Osteocyte (in vitro differentiated cells): Measurements from ENCODE around the gene C14orf119. TPM values are rescaled to one million over a fixed set of nuclear protein-coding genes. Genes with fewer than 3 reads are reported as not detected.
A peak's percentile ranks its signal among the peaks of the same experiment; 100 is the strongest.

Experiments used
- DNase-seq: peaks from one replicate; pipeline ENCODE4 v3.0.0; 2021; ENCODE audit warnings: mixed read lengths; ENCODE audit not compliant: unreplicated experiment; ENCODE audit errors: extremely low spot score
- H3K27ac Mint-ChIP-seq: one replicate; pipeline ENCODE4 v1.8.0; 2021; ENCODE audit warnings: mild to moderate bottlenecking, mixed read lengths; ENCODE audit not compliant: unreplicated experiment
- H3K27me3 Mint-ChIP-seq: one replicate; pipeline ENCODE4 v1.8.0; 2021; ENCODE audit warnings: mixed read lengths; ENCODE audit not compliant: unreplicated experiment
- H3K36me3 Mint-ChIP-seq: one replicate; pipeline ENCODE4 v1.8.0; 2021; ENCODE audit warnings: mixed read lengths; ENCODE audit not compliant: unreplicated experiment
- H3K4me1 Mint-ChIP-seq: one replicate; pipeline ENCODE4 v1.8.0; 2021; ENCODE audit warnings: mixed read lengths; ENCODE audit not compliant: unreplicated experiment
- H3K4me3 Mint-ChIP-seq: one replicate; pipeline ENCODE4 v1.8.0; 2021; ENCODE audit warnings: mild to moderate bottlenecking, moderate library complexity, mixed read lengths; ENCODE audit not compliant: unreplicated experiment
- H3K9me3 Mint-ChIP-seq: one replicate; pipeline ENCODE4 v1.8.0; 2021; ENCODE audit warnings: mixed read lengths; ENCODE audit not compliant: unreplicated experiment
- long read RNA-seq: library from polyadenylated mRNA; unstranded; transcript quantifications from one replicate; pipeline ENCODE4 v2.0.0, GENCODE V29; 2021
- total RNA-seq: library from RNA; stranded (reverse); gene quantifications from 2 replicates; pipeline ENCODE4 v1.2.1, GENCODE V29; 2021
- TF ChIP-seq, protein P1 (sequence below): fragments of 200-600 bp; sonication (generic); IDR thresholded peaks from 2 replicates; pipeline ENCODE4 v1.5.0; 2021; ENCODE audit warnings: antibody characterized with exemption, mild to moderate bottlenecking, moderate library complexity

C14orf119 gene, protein sequence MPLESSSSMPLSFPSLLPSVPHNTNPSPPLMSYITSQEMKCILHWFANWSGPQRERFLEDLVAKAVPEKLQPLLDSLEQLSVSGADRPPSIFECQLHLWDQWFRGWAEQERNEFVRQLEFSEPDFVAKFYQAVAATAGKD
- total RNA-seq: 51.8 and 61.3 TPM in 2 replicates
- long read RNA-seq, transcript C14orf119-201 (2 exons, 3,660 nt): major isoform, 180 of 192 reads
- long read RNA-seq, partial matches to known transcripts: 0 of 192 reads
- long read RNA-seq, other reads (novel, unspliced or antisense): 10 of 192 reads

DNA sequence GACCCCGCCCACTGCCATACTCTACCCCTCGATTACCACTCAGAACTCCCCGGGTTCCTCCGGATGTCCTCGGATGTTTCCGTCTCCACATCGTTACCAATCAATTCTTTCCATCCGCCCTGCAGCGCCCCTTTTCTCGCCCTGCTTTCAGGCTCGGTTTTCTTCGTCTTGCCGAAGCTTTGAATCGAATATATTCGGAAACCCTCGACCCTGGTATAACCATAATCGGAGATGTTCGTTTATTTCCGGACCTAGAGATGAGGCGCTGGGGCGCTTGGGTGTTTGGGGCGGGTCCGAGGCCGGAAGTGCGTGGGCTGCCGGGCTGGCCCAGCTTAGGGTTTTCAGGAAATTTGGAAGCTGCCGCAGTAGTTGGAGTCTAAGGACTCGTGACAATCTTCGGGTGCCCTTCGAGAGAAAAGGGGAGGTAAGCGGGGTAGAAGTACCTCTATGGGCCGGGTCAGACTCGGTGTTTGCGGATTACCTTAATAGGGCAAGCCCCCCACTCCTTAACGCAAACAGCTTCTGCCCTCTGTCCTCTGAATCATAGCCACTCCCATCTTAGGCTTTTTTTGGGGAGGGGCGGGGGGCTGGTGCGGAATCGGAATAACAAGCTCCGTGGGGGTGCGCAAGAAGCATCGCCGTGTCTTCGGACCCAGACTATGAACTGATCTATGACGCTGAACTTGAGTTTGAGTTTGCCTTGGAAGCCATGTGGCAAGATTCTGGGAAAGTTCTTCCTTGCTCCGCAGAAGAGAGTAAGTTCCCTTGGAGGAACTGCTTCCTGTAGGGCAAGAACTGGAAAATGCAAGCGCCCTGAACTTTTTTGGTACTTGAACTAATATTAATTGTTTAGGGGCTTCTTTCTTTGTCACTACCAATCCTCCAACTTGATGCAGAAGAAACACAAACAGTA is at the start of gene C14orf119:
C14orf119 (plus strand) TSS at position 310 of the 913 bp plus-strand sequence. CDS start 2,154 bp downstream, outside the sequence.
- H3K4me3 Mint-ChIP-seq: no peak within 1 kb of the TSS
- no peaks in the 10 kb centered on the region for H3K9me3 Mint-ChIP-seq
- peaks cover 18% of the 10 kb centered on the region for H3K4me1 Mint-ChIP-seq
- H3K27me3 Mint-ChIP-seq: no peaks in the 10 kb centered on the region
- peaks cover 40% of the 10 kb centered on the region for H3K36me3 Mint-ChIP-seq
- DNase-seq: peak; percentile 100
- TF ChIP-seq, protein P1, sequence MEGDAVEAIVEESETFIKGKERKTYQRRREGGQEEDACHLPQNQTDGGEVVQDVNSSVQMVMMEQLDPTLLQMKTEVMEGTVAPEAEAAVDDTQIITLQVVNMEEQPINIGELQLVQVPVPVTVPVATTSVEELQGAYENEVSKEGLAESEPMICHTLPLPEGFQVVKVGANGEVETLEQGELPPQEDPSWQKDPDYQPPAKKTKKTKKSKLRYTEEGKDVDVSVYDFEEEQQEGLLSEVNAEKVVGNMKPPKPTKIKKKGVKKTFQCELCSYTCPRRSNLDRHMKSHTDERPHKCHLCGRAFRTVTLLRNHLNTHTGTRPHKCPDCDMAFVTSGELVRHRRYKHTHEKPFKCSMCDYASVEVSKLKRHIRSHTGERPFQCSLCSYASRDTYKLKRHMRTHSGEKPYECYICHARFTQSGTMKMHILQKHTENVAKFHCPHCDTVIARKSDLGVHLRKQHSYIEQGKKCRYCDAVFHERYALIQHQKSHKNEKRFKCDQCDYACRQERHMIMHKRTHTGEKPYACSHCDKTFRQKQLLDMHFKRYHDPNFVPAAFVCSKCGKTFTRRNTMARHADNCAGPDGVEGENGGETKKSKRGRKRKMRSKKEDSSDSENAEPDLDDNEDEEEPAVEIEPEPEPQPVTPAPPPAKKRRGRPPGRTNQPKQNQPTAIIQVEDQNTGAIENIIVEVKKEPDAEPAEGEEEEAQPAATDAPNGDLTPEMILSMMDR: no peak
- no peak within 1 kb of the TSS for H3K27ac Mint-ChIP-seq

DNA sequence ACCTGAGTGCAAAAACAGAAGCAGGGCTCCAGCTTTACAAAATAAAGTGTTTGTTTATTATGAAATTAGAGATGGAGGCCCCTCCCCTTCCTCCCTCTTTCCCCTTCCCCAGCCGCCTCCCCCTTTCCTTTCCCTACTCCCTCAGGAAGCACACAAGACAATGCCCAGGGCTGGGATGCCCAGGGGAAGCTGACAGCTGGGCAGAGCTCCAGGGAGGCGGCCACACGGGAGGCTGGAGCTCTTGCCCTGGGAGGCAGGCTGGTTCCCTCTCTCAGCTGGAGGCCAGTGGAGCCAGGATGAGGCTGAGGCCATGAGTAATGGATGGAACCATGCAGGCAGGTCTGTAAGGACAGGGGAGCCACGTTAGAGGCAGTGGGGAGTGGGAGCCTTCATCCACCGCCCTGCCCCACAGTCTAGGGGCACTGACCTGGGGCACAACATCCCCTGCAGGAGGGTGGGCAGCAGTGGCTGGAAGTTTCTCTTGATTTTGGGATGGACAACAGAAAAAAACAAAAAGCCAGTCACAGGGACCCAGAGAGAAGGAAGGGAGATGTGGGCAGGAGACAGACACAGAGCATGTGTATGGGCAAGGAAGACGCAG is 48.2 kb upstream of the C14orf119 start:
- Mint-ChIP-seq H3K27ac (peak overlapping the region; percentile 82), H3K27me3 (no peaks in the 10 kb centered on the region), H3K4me1 (peaks cover 15% of the 10 kb centered on the region), H3K4me3 (no peak overlapping the region), H3K9me3 (no peaks in the 10 kb centered on the region), H3K36me3 (no peaks in the 10 kb centered on the region)
- no peak for DNase-seq
- TF ChIP-seq, protein P1: no peak

DNA sequence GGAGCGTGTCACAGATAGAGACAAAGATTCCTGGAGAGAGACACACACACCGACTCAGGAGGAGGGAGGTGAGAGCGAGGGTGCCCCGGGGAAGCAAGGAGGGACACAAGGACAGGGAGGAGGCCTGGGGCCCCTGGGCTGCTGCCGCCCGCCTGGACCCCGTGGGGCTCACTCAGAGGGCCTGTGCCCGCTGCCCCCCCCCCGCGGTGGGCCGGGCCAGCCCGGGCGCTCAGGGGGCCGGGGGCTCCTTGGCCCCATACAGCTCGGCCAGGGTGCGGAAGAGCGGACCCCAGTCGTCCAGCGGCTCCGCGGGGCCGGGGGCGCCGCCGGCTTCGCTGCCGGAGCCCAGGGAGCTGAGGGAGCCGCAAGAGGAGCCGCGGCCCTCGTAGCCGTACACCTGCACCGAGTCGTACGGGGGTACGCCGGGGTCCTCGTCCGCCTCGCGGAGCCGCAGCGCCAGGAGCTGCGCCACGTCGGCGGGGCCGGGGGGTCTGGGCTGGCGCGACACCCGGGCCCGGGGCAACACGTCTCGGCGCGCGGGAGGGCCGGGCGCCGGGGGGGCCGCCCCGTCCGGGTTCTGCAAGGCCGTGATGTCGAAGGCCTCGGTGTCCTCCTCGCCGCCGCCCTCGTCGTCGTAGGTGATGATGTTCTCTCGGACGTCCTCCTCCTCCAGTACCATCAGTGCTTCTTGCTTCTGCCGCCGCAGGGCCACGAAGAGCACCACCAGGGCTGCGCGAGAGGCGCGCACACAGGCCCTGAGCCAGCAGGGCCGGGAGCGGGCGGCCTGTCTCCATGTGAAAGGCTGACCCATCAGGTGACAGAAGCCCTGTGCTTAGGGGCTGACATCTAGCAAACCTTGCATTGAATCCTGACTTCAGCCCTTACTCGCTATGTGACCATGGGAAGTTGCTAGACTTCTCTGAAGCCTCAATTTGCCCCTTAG is 47.3 kb upstream of the C14orf119 start:
- Mint-ChIP-seq H3K27me3 (no peaks in the 10 kb centered on the region), H3K4me1 (peaks cover 15% of the 10 kb centered on the region), H3K27ac (peak overlapping the region; percentile 82), H3K4me3 (no peak overlapping the region), H3K36me3 (no peaks in the 10 kb centered on the region), H3K9me3 (no peaks in the 10 kb centered on the region)
- no peak for DNase-seq
- TF ChIP-seq, protein P1: no peak

DNA sequence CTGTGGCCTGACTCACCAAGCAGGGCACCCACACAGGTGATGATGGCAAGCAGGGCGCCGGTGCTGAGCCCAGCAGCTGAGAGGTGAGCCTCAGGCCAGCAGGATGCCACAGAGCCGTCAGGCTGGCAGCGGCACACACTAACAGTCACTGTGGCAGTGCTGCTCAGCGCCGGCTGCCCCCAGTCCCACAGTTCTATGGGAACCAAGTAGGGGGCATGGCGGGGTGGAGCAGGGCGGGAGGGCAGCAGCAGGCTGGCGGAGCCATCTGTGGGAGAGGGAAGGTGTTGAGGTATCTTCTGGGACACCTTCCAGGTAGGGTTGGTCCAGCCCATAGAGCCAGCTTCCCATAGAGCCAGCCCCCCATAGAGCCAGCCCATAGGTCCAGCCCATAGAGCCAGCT is 46.3 kb upstream of the C14orf119 start:
- peaks cover 15% of the 10 kb centered on the region for H3K4me1 Mint-ChIP-seq
- no peaks in the 10 kb centered on the region for H3K36me3 Mint-ChIP-seq
- H3K9me3 Mint-ChIP-seq: no peaks in the 10 kb centered on the region
- DNase-seq: no peak
- no peak overlapping the region for H3K4me3 Mint-ChIP-seq
- H3K27me3 Mint-ChIP-seq: no peaks in the 10 kb centered on the region
- H3K27ac Mint-ChIP-seq: no peak overlapping the region
- TF ChIP-seq, protein P1: no peak
